Activated CD4-positive, alpha-beta T cell treated with anti-CD3 and anti-CD28 coated beads for 24 hours (primary cell): Measurements from ENCODE around the gene HEATR3.

Experiments
- DNase-seq, 2 donors: peaks; one replicate each; pipeline ENCODE4 v3.0.0-alpha.2; 2020; ENCODE audit warnings: low read depth in 2 of 2

HEATR3 gene

GRCh38 chr16:50065624-50066481 is at the start of gene HEATR3:
Gene HEATR3, plus strand, starts transcription at chr16:50065970. Its CDS starts 162 bp downstream, at chr16:50066132.
- peak; percentile 90 to 94 for DNase-seq

- no peak for DNase-seq
Observed at GRCh38 chr16:50017553-50017952, 48.2 kb upstream of the HEATR3 start.

GRCh38 chr16:50021544-50021943 is 44.2 kb upstream of the HEATR3 start:
- DNase-seq, result no peak

GRCh38 chr16:50023641-50024040 is 42.1 kb upstream of the HEATR3 start:
- no peak for DNase-seq

GRCh38 chr16:50024207-50024606 is 41.6 kb upstream of the HEATR3 start:
- DNase-seq, result no peak

GRCh38 chr16:50024684-50025536 is 40.9 kb upstream of the HEATR3 start, which contains the start of gene CNEP1R1:
Gene CNEP1R1, plus strand, starts transcription at chr16:50025225. Its CDS starts 91 bp downstream, at chr16:50025316.
- DNase-seq, result peak; percentile 84 to 86

GRCh38 chr16:50025537-50025931 is 40.2 kb upstream of the HEATR3 start:
- no peak for DNase-seq

- DNase-seq, result no peak
Observed at GRCh38 chr16:50027829-50028228, 37.9 kb upstream of the HEATR3 start.

- no peak for DNase-seq
Observed at GRCh38 chr16:50035468-50035992, 30.2 kb upstream of the HEATR3 start.

- DNase-seq, result no peak
Observed at GRCh38 chr16:50036426-50036825, 29.3 kb upstream of the HEATR3 start.

- DNase-seq, result no peak
Observed at GRCh38 chr16:50037662-50038220, 28.0 kb upstream of the HEATR3 start.

- no peak for DNase-seq
Observed at GRCh38 chr16:50038286-50038685, 27.5 kb upstream of the HEATR3 start.

- DNase-seq, result no peak
Observed at GRCh38 chr16:50038756-50039529, 26.8 kb upstream of the HEATR3 start.

- no peak for DNase-seq
Observed at GRCh38 chr16:50040018-50040417, 25.8 kb upstream of the HEATR3 start.

GRCh38 chr16:50040710-50041109 is 25.1 kb upstream of the HEATR3 start:
- DNase-seq, result no peak

- DNase-seq, result no peak
Observed at GRCh38 chr16:50043358-50043757, 22.4 kb upstream of the HEATR3 start.

GRCh38 chr16:50045412-50045811 is 20.4 kb upstream of the HEATR3 start:
- DNase-seq, result no peak

GRCh38 chr16:50046853-50047252 is 18.9 kb upstream of the HEATR3 start:
- DNase-seq, result no peak

GRCh38 chr16:50047864-50048263 is 17.9 kb upstream of the HEATR3 start:
- DNase-seq, result no peak

- no peak for DNase-seq
Observed at GRCh38 chr16:50050802-50051201, 15.0 kb upstream of the HEATR3 start.

- DNase-seq, result no peak
Observed at GRCh38 chr16:50056226-50056625, 9.5 kb upstream of the HEATR3 start.
